Heart right ventricle (tissue), 16 donors: ENCODE measurements around the gene AK9. TPM values are rescaled to one million over a fixed set of nuclear protein-coding genes. Genes with fewer than 3 reads are reported as not detected.

Experiments used
- ATAC-seq, 8 donors: fragments of 200-7000 bp; cut with Tn5 transposase; one replicate each; pipeline ENCODE4 v1.9.1; 2020; ENCODE audit warnings: mild to moderate bottlenecking in 8 of 8, moderate library complexity in 8 of 8, moderate number of reproducible peaks in 1 of 8
- DNase-seq, 2 donors: peaks; one replicate each; pipeline ENCODE4 v3.0.0-alpha.2; 2020
- H3K27ac ChIP-seq, 10 donors: fragments of 200-600 bp; sonication (generic) in 2 of 10; one replicate each; pipeline versions ENCODE4 v1.5.0 to v1.8.0; 2020 to 2022; ENCODE audit warnings: mild to moderate bottlenecking in 3 of 10
- H3K27me3 ChIP-seq, 7 donors: fragments of 200-600 bp; one replicate each; pipeline ENCODE4 v1.8.0; 2021 to 2022; ENCODE audit warnings: mild to moderate bottlenecking in 2 of 7
- H3K36me3 ChIP-seq, 9 donors: fragments of 200-600 bp; sonication (generic) in 1 of 9; one replicate each; pipeline versions ENCODE4 v1.5.0 to v1.8.0; 2020 to 2022; ENCODE audit warnings: mild to moderate bottlenecking in 2 of 9
- H3K4me1 ChIP-seq, 9 donors: fragments of 200-600 bp; sonication (generic) in 1 of 9; one replicate each; pipeline versions ENCODE4 v1.5.0 to v1.8.0; 2020 to 2022; ENCODE audit warnings: mild to moderate bottlenecking in 4 of 9
- H3K4me3 ChIP-seq, 10 donors: fragments of 200-600 bp; sonication (generic) in 2 of 10; one replicate each; pipeline versions ENCODE4 v1.5.0 to v1.8.0; 2020 to 2022; ENCODE audit warnings: mild to moderate bottlenecking in 7 of 10, moderate library complexity in 2 of 10
- H3K9me3 ChIP-seq, 11 donors: fragments of 200-600 bp in 10 of 11; sonication (generic) in 2 of 11; one replicate each; pipeline versions ENCODE4 v1.5.0 to v1.8.0; 2013 to 2022; ENCODE audit warnings: mild to moderate bottlenecking in 2 of 11, control low read depth in 1 of 11, moderate library complexity in 1 of 11
- CTCF ChIP-seq, 9 donors: fragments of 200-600 bp; sonication (generic) in 2 of 9; IDR thresholded peaks; one replicate each; pipeline versions ENCODE4 v1.5.0 to v1.8.0; 2021 to 2022; ENCODE audit warnings: antibody characterized with exemption in 9 of 9, mild to moderate bottlenecking in 5 of 9, moderate library complexity in 1 of 9
- WGBS, 2 donors: extraction: QIAGEN DNeasy Blood & Tissue Kit; methylation state at CpG; one replicate each; pipeline ENCODE4 v1.1.7; 2013; ENCODE audit warnings: inconsistent platforms in 1 of 2; 5-methylcytosine and 5-hydroxymethylcytosine counted together
- intact Hi-C, 10 donors: fragments of 100-400 bp; cut with DNase I; formaldehyde crosslinking; loops; one replicate each; pipeline versions ENCODE4 v1.11.1 to v1.14.2; 2022
- polyA plus RNA-seq, 2 donors: library from polyadenylated mRNA; stranded (reverse); fragments of 200-250 nt; gene quantifications; one replicate each; pipeline ENCODE4 v1.2.3, GENCODE V29; 2013
- total RNA-seq, 10 donors: library from RNA; stranded (reverse); fragmentation: NEBNext Ultra II Directional in 3 of 10; extraction: Animal tissue kit (Norgen Biotek cat#: 25700) in 3 of 10; gene quantifications; one replicate each; pipeline versions ENCODE4 v1.2.1 to v1.2.4, GENCODE V29; 2021 to 2023
- donor health status: Arrhythmogenic right ventricular cardiomyopathy.
- donor health status: ischemic (EF 13 %, LVEDD 7.1; RV severe dilation, severe dysfunction).
- donor health status: healthy with polysubstance abuse.
- donor health status: DM: no; HTN: yes; CAD: no.
- donor health status: DM: no; HTN: no; CAD: no.
- donor health status: ischemic (EF 25% LVEDD 6.9; RV normal size, moderate dysfunction).
- donor health status: ischemic (EF 25% LVEDD 5.7; RV mildly dilated, moderate dysfunction).
- donor health status: healthy.
- donor health status: DM: yes; HTN: yes; CAD: no.
- donor health status: Ischemic cardiomyopathy.
- donor health status: ischemic (EF 35%, LVEDD 5.7; RV mildly dilated, moderate dysfunction).
- donor health status: nonischemic (EF 11% LVEDD 7.7; RV severe dilation, severe dysfunction).
- donor health status: DM: yes; HTN: yes; CAD: no.
- donor health status: PGD.
- donor health status: ischemic (EF 29% LVEDD 5.4; RV normal size, mild dysfunction).
- donor health status: nonischemic (EF 23%, LVEDD 6.1; RV moderate dilation, normal function).

The AK9 gene
- total and polyA plus RNA-seq, 12 donors = 4.6 to 17.0 (median 10.9) TPM

GRCh38 chr6:109609737-109610136, 81.3 kb downstream of the AK9 start:
- ATAC-seq = no peak
- intact Hi-C loops = no loop called here
- peaks cover 0 to 8% (median 0%) of the 10 kb centered on the region in 11 donors for H3K9me3 ChIP-seq
- H3K36me3 ChIP-seq = peaks cover 0 to 41% (median 5%) of the 10 kb centered on the region in 9 donors
- H3K4me3 ChIP-seq = no peak overlapping the region
- no peaks in the 10 kb centered on the region for H3K27me3 ChIP-seq
- 69 to 95% methylated on average over 1 of the region's 1 CpG for WGBS, 2 donors
- no peaks in the 10 kb centered on the region for H3K4me1 ChIP-seq
- DNase-seq = no peak
- no peak overlapping the region for H3K27ac ChIP-seq
- no peak for TF ChIP-seq CTCF (IDR thresholded peaks at IDR 0.05)

GRCh38 chr6:109606359-109606758, 84.6 kb downstream of the AK9 start:
- WGBS, 2 donors = 92 to 95% methylated on average over 2 of the region's 2 CpGs
- no peak for TF ChIP-seq CTCF (IDR thresholded peaks at IDR 0.05)
- Histone ChIP-seq H3K9me3 (peaks cover 0 to 23% (median under 1%) of the 10 kb centered on the region in 11 donors), H3K27ac (no peak overlapping the region), H3K36me3 (peaks cover 0 to 36% (median 4%) of the 10 kb centered on the region in 9 donors), H3K4me1 (no peaks in the 10 kb centered on the region), H3K4me3 (no peak overlapping the region), H3K27me3 (no peaks in the 10 kb centered on the region)
- no peak for ATAC-seq
- DNase-seq = no peak
- intact Hi-C loops = no loop called here

GRCh38 chr6:109595998-109596397, 95.0 kb downstream of the AK9 start:
- ATAC-seq = no peak
- TF ChIP-seq CTCF (IDR thresholded peaks at IDR 0.05) = peak in 3 of 9 donors; percentile 6 to 44 (median 21)
- Histone ChIP-seq H3K9me3 (peaks cover 0 to 63% (median 11%) of the 10 kb centered on the region in 11 donors), H3K4me3 (no peak overlapping the region), H3K27me3 (no peaks in the 10 kb centered on the region), H3K27ac (no peak overlapping the region), H3K36me3 (no peaks in the 10 kb centered on the region), H3K4me1 (no peaks in the 10 kb centered on the region)
- no peak for DNase-seq
- intact Hi-C loops = no loop called here
- WGBS, 2 donors = 18 to 24% methylated on average over 2 of the region's 2 CpGs

- Histone ChIP-seq H3K4me1 (no peaks in the 10 kb centered on the region), H3K36me3 (peaks cover 0 to 12% (median 0%) of the 10 kb centered on the region in 9 donors), H3K9me3 (peaks cover 0 to 6% (median 0%) of the 10 kb centered on the region in 11 donors), H3K27me3 (no peaks in the 10 kb centered on the region), H3K4me3 (no peak overlapping the region), H3K27ac (no peak overlapping the region)
- 74 to 75% methylated on average over 8 of the region's 8 CpGs for WGBS, 2 donors
- no peak for ATAC-seq
- TF ChIP-seq CTCF (IDR thresholded peaks at IDR 0.05) = no peak
- DNase-seq = no peak
- intact Hi-C loops = no loop called here
These were observed 110.5 kb downstream of the AK9 start for GRCh38 chr6:109580519-109580918.
